Loucy (cell line): ENCODE data around the gene SNX3.

Experiments used
- CTCF ChIP-seq: fragments of 200-600 bp; sonication (generic); conservative IDR thresholded peaks from 2 replicates; pipeline ENCODE4 v1.5.1; 2014; ENCODE audit warnings: mild to moderate bottlenecking, antibody characterized with exemption, low read length
- EZH2phosphoT487 ChIP-seq: fragments of 200-600 bp; IDR thresholded peaks from 2 replicates; pipeline ENCODE4 v1.6.1; 2018; ENCODE audit warnings: antibody characterized with exemption, mild to moderate bottlenecking, moderate library complexity, borderline replicate concordance

DNA sequence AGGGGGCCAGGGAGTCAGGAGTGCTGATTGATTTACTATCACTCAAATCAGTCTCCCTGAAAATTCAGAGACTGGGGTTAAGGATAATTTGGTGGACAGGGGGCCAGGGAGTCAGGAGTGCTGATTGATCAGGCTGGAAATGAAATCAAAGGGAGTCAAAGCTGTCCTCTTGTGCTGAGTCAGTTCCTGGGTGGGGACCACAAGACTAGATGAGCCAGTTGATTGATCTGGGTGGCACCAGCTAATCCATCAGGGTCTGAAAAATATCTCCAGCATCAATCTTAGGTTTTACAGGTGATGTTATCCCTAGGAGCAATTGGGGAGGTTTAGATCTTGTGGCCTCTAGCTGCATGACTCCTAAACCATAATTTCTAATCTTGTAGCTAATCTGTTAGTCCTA lies 27.9 kb upstream of the SNX3 start:
- TF ChIP-seq CTCF (no peak), EZH2phosphoT487 (no peak)
